Dedifferentiated amniotic fluid mesenchymal stem cell (primary cell): ENCODE data around the gene VWA5B1.
"Not testable (repeated sequence)": the region's sequence is repeated elsewhere in the genome, so short reads cannot be mapped to it uniquely, and the experiment has no call there.

Source experiments
- DNase-seq: peaks from one replicate; pipeline ENCODE4 v3.0.0-alpha.2; 2016; ENCODE audit errors: extremely low spot score

The VWA5B1 gene

GRCh38 chr1:20279509-20279908, 11.2 kb upstream of the VWA5B1 start:
- DNase-seq, result no peak

- DNase-seq, result no peak
These were observed 10.3 kb upstream of the VWA5B1 start for GRCh38 chr1:20280341-20280740.

- no peak for DNase-seq
These were observed 9.8 kb upstream of the VWA5B1 start for GRCh38 chr1:20280906-20281305.

- no peak for DNase-seq
These were observed 8.9 kb upstream of the VWA5B1 start for GRCh38 chr1:20281801-20282200.

GRCh38 chr1:20282533-20282932, 8.1 kb upstream of the VWA5B1 start:
- DNase-seq, result no peak

GRCh38 chr1:20284046-20284445, 6.6 kb upstream of the VWA5B1 start:
- no peak for DNase-seq

- DNase-seq, result no peak
These were observed 6.0 kb upstream of the VWA5B1 start for GRCh38 chr1:20284625-20285024.

- DNase-seq, result no peak
These were observed 5.2 kb upstream of the VWA5B1 start for GRCh38 chr1:20285510-20285909.

GRCh38 chr1:20287696-20288095, 3.0 kb upstream of the VWA5B1 start:
- DNase-seq, result not testable (repeated sequence)

- no peak for DNase-seq
These were observed 990 bp downstream of the VWA5B1 start for GRCh38 chr1:20291645-20292084.

- no peak for DNase-seq
These were observed 8.0 kb downstream of the VWA5B1 start for GRCh38 chr1:20298626-20299025.

- no peak for DNase-seq
These were observed 10.9 kb downstream of the VWA5B1 start for GRCh38 chr1:20301463-20302107.

- DNase-seq, result no peak
These were observed 11.4 kb downstream of the VWA5B1 start for GRCh38 chr1:20302108-20302471.

GRCh38 chr1:20307026-20307425, 16.4 kb downstream of the VWA5B1 start:
- no peak for DNase-seq

GRCh38 chr1:20308569-20308968, 17.9 kb downstream of the VWA5B1 start:
- no peak for DNase-seq

- DNase-seq, result no peak
These were observed 20.6 kb downstream of the VWA5B1 start for GRCh38 chr1:20311289-20311688.

- DNase-seq, result no peak
These were observed 21.6 kb downstream of the VWA5B1 start for GRCh38 chr1:20312310-20312709.

- no peak for DNase-seq
These were observed 22.1 kb downstream of the VWA5B1 start for GRCh38 chr1:20312818-20313217.

- no peak for DNase-seq
These were observed 26.8 kb downstream of the VWA5B1 start for GRCh38 chr1:20317471-20317870.

- DNase-seq, result no peak
These were observed 27.8 kb downstream of the VWA5B1 start for GRCh38 chr1:20318521-20318920.

GRCh38 chr1:20318971-20319370, 28.3 kb downstream of the VWA5B1 start:
- no peak for DNase-seq

GRCh38 chr1:20319456-20320220, 29.0 kb downstream of the VWA5B1 start:
- no peak for DNase-seq

- no peak for DNase-seq
These were observed 30.0 kb downstream of the VWA5B1 start for GRCh38 chr1:20320704-20321103.

- DNase-seq, result no peak
These were observed 30.9 kb downstream of the VWA5B1 start for GRCh38 chr1:20321573-20321972.
